ENCODE measurements around the gene MED7.

MED7 gene

GRCh38 chr5:157165668-157166067 is 23.0 kb upstream of the MED7 start:
- no peak overlapping the region for H2BK5ac ChIP-seq (ENCODE audit: low read depth, low read length, poor library complexity)
- H2BK12ac ChIP-seq (ENCODE audit: low read length): no peak overlapping the region
- H3K27me3 ChIP-seq (ENCODE audit: insufficient read depth, low read length): no peaks in the 10 kb centered on the region
- H3K36me3 ChIP-seq (ENCODE audit: control insufficient read depth in 1 of 2, insufficient read depth in 2 of 2, low read length in 2 of 2): no peaks in the 10 kb centered on the region
- no peak for DNase-seq
- no peak overlapping the region for H2BK120ac ChIP-seq (ENCODE audit: insufficient read depth, low read length, poor library complexity)
- H3K79me1 ChIP-seq (ENCODE audit: low read length): no peaks in the 10 kb centered on the region
- H3K4ac ChIP-seq (ENCODE audit: low read depth, low read length): no peak overlapping the region
- no peaks in the 10 kb centered on the region for H3K4me1 ChIP-seq (ENCODE audit: control insufficient read depth in 1 of 2, insufficient read depth in 2 of 2, low read length in 2 of 2)
- no peak overlapping the region for H3K9ac ChIP-seq (ENCODE audit: low read length)
- no peak overlapping the region for H3K27ac ChIP-seq (ENCODE audit: low read depth, low read length)
- H3K23ac ChIP-seq (ENCODE audit: low read length): no peak overlapping the region
- no peak overlapping the region for H2AK5ac ChIP-seq (ENCODE audit: low read length)
- no peak overlapping the region for H2AFZ ChIP-seq (ENCODE audit: insufficient read depth, low read length, poor library complexity)
- no peaks in the 10 kb centered on the region for H3K79me2 ChIP-seq (ENCODE audit: control insufficient read depth, insufficient read depth, low read length, poor library complexity)
- no peak overlapping the region for H3K14ac ChIP-seq (ENCODE audit: low read length)
- H4K91ac ChIP-seq (ENCODE audit: low read depth, low read length): no peak overlapping the region
- no peak overlapping the region for H3K4me2 ChIP-seq (ENCODE audit: low read length)
- H4K8ac ChIP-seq (ENCODE audit: low read depth, low read length): no peak overlapping the region
- H3K9me3 ChIP-seq (ENCODE audit: insufficient read depth, low read depth, low read length): no peaks in the 10 kb centered on the region
- H3K4me3 ChIP-seq (ENCODE audit: low read depth, low read length): no peak overlapping the region
- no peak overlapping the region for H4K12ac ChIP-seq (ENCODE audit: low read depth, low read length)
- H3K18ac ChIP-seq (ENCODE audit: low read length): no peak overlapping the region
- WGBS (ENCODE audit: extremely low coverage, insufficient coverage, insufficient read length): no CpG with 5 or more reads among the region's 14 CpGs

GRCh38 chr5:157165261-157165660 is 22.6 kb upstream of the MED7 start:
- H3K9me3 ChIP-seq (ENCODE audit: insufficient read depth, low read depth, low read length): no peaks in the 10 kb centered on the region
- H3K4ac ChIP-seq (ENCODE audit: low read depth, low read length): no peak overlapping the region

GRCh38 chr5:157164521-157164920 is 21.9 kb upstream of the MED7 start:
- no peaks in the 10 kb centered on the region for H3K27me3 ChIP-seq (ENCODE audit: insufficient read depth, low read length)
- H3K4me1 ChIP-seq (ENCODE audit: control insufficient read depth in 1 of 2, insufficient read depth in 2 of 2, low read length in 2 of 2): no peaks in the 10 kb centered on the region
- no peak overlapping the region for H4K12ac ChIP-seq (ENCODE audit: low read depth, low read length)
- no peak overlapping the region for H3K4me3 ChIP-seq (ENCODE audit: low read depth, low read length)
- DNase-seq: no peak
- no peak overlapping the region for H4K91ac ChIP-seq (ENCODE audit: low read depth, low read length)
- no peaks in the 10 kb centered on the region for H3K79me2 ChIP-seq (ENCODE audit: control insufficient read depth, insufficient read depth, low read length, poor library complexity)
- no CpG with 5 or more reads among the region's 5 CpGs for WGBS (ENCODE audit: extremely low coverage, insufficient coverage, insufficient read length)
- no peak overlapping the region for H3K27ac ChIP-seq (ENCODE audit: low read depth, low read length)
- H2AFZ ChIP-seq (ENCODE audit: insufficient read depth, low read length, poor library complexity): no peak overlapping the region
- H3K79me1 ChIP-seq (ENCODE audit: low read length): no peaks in the 10 kb centered on the region
- H3K14ac ChIP-seq (ENCODE audit: low read length): no peak overlapping the region
- no peak overlapping the region for H3K4me2 ChIP-seq (ENCODE audit: low read length)
- H2BK5ac ChIP-seq (ENCODE audit: low read depth, low read length, poor library complexity): no peak overlapping the region
- H3K9me3 ChIP-seq (ENCODE audit: insufficient read depth, low read depth, low read length): no peaks in the 10 kb centered on the region
- no peak overlapping the region for H3K9ac ChIP-seq (ENCODE audit: low read length)
- H3K4ac ChIP-seq (ENCODE audit: low read depth, low read length): no peak overlapping the region
- H3K23ac ChIP-seq (ENCODE audit: low read length): no peak overlapping the region
- H2BK12ac ChIP-seq (ENCODE audit: low read length): no peak overlapping the region
- H2AK5ac ChIP-seq (ENCODE audit: low read length): no peak overlapping the region
- no peak overlapping the region for H3K18ac ChIP-seq (ENCODE audit: low read length)
- no peak overlapping the region for H4K8ac ChIP-seq (ENCODE audit: low read depth, low read length)
- no peaks in the 10 kb centered on the region for H3K36me3 ChIP-seq (ENCODE audit: control insufficient read depth in 1 of 2, insufficient read depth in 2 of 2, low read length in 2 of 2)
- H2BK120ac ChIP-seq (ENCODE audit: insufficient read depth, low read length, poor library complexity): no peak overlapping the region

More at GRCh38 chr5:157165261-157165660, 22.6 kb upstream of the MED7 start:
- Histone ChIP-seq H3K79me1 (ENCODE audit: low read length) (no peaks in the 10 kb centered on the region), H3K4me1 (ENCODE audit: control insufficient read depth in 1 of 2, insufficient read depth in 2 of 2, low read length in 2 of 2) (no peaks in the 10 kb centered on the region), H3K18ac (ENCODE audit: low read length) (no peak overlapping the region), H4K8ac (ENCODE audit: low read depth, low read length) (no peak overlapping the region), H2BK5ac (ENCODE audit: low read depth, low read length, poor library complexity) (no peak overlapping the region), H3K23ac (ENCODE audit: low read length) (no peak overlapping the region), H2BK120ac (ENCODE audit: insufficient read depth, low read length, poor library complexity) (no peak overlapping the region), H3K36me3 (ENCODE audit: control insufficient read depth in 1 of 2, insufficient read depth in 2 of 2, low read length in 2 of 2) (no peaks in the 10 kb centered on the region), H2BK12ac (ENCODE audit: low read length) (no peak overlapping the region), H3K14ac (ENCODE audit: low read length) (no peak overlapping the region), H2AFZ (ENCODE audit: insufficient read depth, low read length, poor library complexity) (no peak overlapping the region), H4K12ac (ENCODE audit: low read depth, low read length) (no peak overlapping the region), H3K27ac (ENCODE audit: low read depth, low read length) (no peak overlapping the region), H3K9ac (ENCODE audit: low read length) (no peak overlapping the region), H3K4me3 (ENCODE audit: low read depth, low read length) (no peak overlapping the region), H3K27me3 (ENCODE audit: insufficient read depth, low read length) (no peaks in the 10 kb centered on the region), H3K4me2 (ENCODE audit: low read length) (no peak overlapping the region), H3K79me2 (ENCODE audit: control insufficient read depth, insufficient read depth, low read length, poor library complexity) (no peaks in the 10 kb centered on the region), H2AK5ac (ENCODE audit: low read length) (no peak overlapping the region), H4K91ac (ENCODE audit: low read depth, low read length) (no peak overlapping the region)
- WGBS (ENCODE audit: extremely low coverage, insufficient coverage, insufficient read length): no CpG with 5 or more reads among the region's 4 CpGs
- no peak for DNase-seq

DNA sequence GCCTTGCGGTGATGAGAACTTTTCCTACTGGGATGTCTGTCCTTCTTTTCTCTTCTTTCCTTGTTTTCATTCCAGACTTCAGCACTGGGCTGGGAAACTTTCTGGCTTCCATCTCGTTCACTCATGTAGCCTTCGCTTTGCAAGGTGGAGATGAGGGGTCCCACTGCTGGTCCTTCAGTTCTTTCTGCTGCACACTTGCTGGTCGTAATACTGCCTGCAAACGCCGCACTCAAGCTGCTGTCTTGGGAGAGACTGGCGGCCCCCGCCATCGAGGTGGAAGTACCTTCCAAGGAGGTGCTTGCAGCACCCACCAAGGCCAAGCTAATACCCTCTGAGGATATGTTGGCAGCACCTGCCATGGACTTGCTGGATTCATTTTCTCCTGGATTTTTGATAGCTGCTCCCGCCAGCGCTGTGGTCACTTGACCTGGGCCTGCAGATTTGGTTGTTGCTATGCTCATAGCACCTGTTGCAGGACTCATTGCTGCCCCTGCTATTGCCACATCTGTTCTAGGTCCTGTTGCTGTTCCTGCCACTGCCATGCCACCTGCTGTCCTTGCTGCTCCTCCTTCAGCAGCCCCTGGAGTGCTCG is 20.4 kb upstream of the MED7 start:
- H2BK5ac ChIP-seq (ENCODE audit: low read depth, low read length, poor library complexity): no peak overlapping the region
- H3K18ac ChIP-seq (ENCODE audit: low read length): no peak overlapping the region
- WGBS (ENCODE audit: extremely low coverage, insufficient coverage, insufficient read length): no CpG with 5 or more reads among the region's 12 CpGs

More for the DNA sequence above, 20.4 kb upstream of the MED7 start:
- no peak overlapping the region for H2AK5ac ChIP-seq (ENCODE audit: low read length)
- H3K9ac ChIP-seq (ENCODE audit: low read length): no peak overlapping the region
- H3K27me3 ChIP-seq (ENCODE audit: insufficient read depth, low read length): no peaks in the 10 kb centered on the region
- no peak overlapping the region for H2AFZ ChIP-seq (ENCODE audit: insufficient read depth, low read length, poor library complexity)
- no peak for DNase-seq
- H3K27ac ChIP-seq (ENCODE audit: low read depth, low read length): no peak overlapping the region
- H4K8ac ChIP-seq (ENCODE audit: low read depth, low read length): no peak overlapping the region
- H4K91ac ChIP-seq (ENCODE audit: low read depth, low read length): no peak overlapping the region
- no peaks in the 10 kb centered on the region for H3K79me1 ChIP-seq (ENCODE audit: low read length)
- no peak overlapping the region for H3K23ac ChIP-seq (ENCODE audit: low read length)
- no peak overlapping the region for H2BK12ac ChIP-seq (ENCODE audit: low read length)
- no peak overlapping the region for H2BK120ac ChIP-seq (ENCODE audit: insufficient read depth, low read length, poor library complexity)
- H3K4me1 ChIP-seq (ENCODE audit: control insufficient read depth in 1 of 2, insufficient read depth in 2 of 2, low read length in 2 of 2): no peaks in the 10 kb centered on the region
- no peaks in the 10 kb centered on the region for H3K9me3 ChIP-seq (ENCODE audit: insufficient read depth, low read depth, low read length)
- no peaks in the 10 kb centered on the region for H3K79me2 ChIP-seq (ENCODE audit: control insufficient read depth, insufficient read depth, low read length, poor library complexity)
- no peak overlapping the region for H3K4me2 ChIP-seq (ENCODE audit: low read length)
- H4K12ac ChIP-seq (ENCODE audit: low read depth, low read length): no peak overlapping the region
- no peak overlapping the region for H3K4me3 ChIP-seq (ENCODE audit: low read depth, low read length)
- no peak overlapping the region for H3K14ac ChIP-seq (ENCODE audit: low read length)
- no peak overlapping the region for H3K4ac ChIP-seq (ENCODE audit: low read depth, low read length)
- H3K36me3 ChIP-seq (ENCODE audit: control insufficient read depth in 1 of 2, insufficient read depth in 2 of 2, low read length in 2 of 2): no peaks in the 10 kb centered on the region

Data from trophoblast cell (in vitro differentiated cells and primary cell).